Right kidney (tissue), 1 donor: ENCODE data around the gene DUSP28.
A peak's percentile ranks its signal among the peaks of the same experiment; 100 is the strongest.

ENCODE experiments used
- DNase-seq: peaks from one replicate; pipeline ENCODE4 v3.0.0-alpha.2; 2016

The DUSP28 gene

GRCh38 chr2:240573071-240573515 lies 12.9 kb downstream of the DUSP28 start:
- DNase-seq: no peak

GRCh38 chr2:240573516-240574385 lies 13.6 kb downstream of the DUSP28 start:
- DNase-seq: no peak

DNA sequence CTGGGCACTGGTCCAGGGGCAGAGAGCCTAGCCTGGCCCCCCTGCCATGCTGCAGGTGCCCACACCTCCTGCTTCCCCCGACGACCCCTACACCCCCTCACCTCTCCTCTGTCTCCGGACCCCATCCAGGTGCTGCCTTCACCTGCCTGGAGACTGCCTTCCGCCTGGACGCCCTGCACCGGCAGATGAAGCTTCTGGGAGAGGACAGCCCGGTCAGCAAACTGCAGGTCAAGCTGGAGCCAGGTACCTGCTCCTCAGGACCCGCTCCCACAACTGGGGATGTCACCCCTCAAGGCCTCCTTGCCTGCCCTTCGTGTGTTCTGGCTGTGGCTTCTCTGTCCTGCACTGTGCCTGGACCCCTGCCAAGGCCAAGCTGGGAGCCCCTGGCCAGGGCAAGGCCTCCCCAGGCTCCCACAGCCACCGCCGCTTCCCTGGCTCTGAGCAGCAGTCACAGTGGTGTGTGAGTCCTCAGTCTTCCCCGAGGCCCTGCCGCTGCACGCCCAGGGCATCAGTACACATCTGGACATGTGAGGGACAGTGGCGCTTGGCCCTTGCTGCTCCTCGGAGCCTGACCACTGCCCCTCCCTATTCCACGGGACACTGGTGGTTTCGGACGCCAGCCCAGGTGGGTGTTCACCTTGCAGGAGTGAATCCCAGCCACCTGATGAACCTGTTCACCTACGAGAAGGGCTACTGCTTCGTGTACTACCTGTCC lies 14.4 kb downstream of the DUSP28 start:
- no peak for DNase-seq

- no peak for DNase-seq
Measured at GRCh38 chr2:240575101-240575965, 15.2 kb downstream of the DUSP28 start.

GRCh38 chr2:240576036-240576435 lies 15.9 kb downstream of the DUSP28 start:
- no peak for DNase-seq

GRCh38 chr2:240576436-240577205 lies 16.5 kb downstream of the DUSP28 start:
- DNase-seq: no peak

- DNase-seq: no peak
Measured at GRCh38 chr2:240577281-240578109, 17.3 kb downstream of the DUSP28 start.

GRCh38 chr2:240578110-240578450 lies 17.9 kb downstream of the DUSP28 start:
- no peak for DNase-seq

DNA sequence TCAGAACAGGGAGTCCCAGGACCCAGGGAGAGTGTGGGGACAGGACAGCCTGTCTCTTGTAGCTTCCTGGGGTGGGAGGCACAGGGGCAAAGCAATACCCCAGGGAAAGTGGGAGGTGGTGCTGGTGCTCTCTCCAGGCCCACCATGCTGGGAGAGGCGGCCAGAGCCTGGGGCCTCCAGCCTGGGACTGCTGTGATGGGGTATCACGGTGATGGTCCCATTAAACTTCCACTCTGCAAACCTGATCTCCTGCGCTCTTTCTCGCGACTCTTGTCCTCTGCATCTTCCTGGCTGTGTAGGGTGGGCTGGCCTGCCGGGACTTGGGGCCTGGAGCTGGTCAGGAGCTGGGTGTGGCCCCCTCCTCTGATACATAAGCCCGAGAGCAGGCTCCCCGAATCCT lies 18.3 kb downstream of the DUSP28 start:
- DNase-seq: no peak

DNA sequence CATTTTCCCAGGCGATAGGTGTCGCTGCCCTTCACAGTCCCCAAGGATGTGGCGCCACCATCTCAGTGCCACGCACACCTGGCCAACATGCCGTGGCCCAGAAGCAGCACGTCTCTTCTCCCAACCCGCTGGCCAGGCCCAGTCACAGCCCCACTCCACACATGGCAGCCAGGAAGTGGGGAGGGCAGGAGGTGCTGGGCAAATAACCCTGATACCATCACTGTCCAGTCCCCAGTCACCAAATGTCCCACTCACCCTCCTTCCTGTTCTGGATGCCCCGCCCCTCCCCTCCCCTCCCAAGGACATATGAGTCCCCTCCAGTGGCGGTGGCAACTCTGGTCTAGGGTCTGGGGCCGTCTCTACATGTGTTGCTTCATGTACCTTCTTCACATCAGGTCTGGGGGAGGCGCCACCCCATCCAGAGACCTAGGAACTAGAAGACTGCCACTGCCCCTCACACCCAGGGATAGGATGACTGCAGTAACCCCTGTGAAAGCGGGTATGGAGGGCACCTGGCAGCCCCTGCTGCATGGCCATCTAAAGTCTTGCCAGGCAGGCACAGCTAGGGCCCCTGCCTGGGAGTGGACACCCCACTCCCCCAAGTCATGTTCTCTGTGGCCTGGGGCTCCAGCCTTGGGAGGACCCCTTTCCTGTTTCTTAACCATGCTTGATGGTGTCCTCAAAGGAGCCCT lies 19.1 kb downstream of the DUSP28 start:
- DNase-seq: no peak

DNA sequence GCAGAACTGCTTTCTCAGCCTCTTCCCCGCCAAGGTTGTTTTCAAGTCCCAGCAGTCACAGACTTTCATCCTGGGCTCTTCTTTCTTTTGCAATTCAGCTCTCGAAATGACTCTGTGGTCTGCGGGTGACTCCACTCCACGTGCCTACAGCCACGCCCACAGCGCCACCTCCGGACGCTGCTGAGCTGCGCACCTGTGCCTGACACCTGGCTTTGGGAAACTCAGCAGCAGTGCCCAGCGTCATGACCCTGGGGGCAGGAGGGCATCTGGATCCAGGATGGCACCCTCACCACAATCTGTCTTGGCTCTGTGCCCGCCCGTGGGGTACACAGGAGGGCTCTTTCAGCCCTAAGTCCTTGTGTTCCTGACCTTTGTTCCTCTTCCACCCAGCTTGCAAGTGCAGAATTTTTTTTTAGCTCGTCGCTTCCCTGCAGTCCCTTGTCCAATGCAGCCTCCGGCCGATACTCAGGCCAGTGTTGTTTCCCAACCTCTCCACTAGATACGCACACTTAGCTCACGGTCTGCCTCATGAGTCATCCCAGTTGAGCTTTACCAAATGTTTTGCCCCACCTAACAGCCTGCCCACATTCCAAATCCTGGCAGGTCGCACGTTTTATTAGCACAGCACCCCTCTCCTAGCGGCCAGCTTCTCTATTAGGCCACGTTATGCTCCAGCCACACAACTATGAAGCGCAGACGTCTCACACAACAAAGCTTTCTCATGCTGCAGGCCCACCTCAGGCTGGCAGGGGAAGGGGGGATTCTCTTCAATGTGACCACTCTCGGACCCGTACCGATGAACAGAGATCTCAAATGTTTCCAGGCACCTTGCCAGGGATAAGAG lies 19.8 kb downstream of the DUSP28 start:
- no peak for DNase-seq

GRCh38 chr2:240581811-240582210 lies 21.7 kb downstream of the DUSP28 start:
- no peak for DNase-seq

DNA sequence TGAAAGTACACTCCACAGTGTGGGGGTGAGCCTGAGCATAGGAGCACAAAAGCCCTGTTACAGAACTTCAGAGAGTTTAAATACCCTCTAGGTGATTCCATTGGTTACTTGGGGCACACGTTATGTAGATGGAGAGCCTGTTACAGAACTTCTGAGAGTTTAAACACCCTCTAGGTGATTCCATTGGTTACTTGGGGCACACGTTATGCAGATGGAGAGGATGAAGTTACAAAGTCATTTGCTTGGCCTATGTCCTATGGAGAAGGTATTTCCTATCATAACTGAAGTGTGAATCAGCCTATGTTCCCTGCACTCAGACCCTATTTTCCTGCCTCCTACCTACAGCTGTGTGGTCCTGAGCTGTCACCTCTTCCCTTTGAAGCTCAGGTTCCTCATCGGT lies 22.6 kb downstream of the DUSP28 start:
- no peak for DNase-seq

DNA sequence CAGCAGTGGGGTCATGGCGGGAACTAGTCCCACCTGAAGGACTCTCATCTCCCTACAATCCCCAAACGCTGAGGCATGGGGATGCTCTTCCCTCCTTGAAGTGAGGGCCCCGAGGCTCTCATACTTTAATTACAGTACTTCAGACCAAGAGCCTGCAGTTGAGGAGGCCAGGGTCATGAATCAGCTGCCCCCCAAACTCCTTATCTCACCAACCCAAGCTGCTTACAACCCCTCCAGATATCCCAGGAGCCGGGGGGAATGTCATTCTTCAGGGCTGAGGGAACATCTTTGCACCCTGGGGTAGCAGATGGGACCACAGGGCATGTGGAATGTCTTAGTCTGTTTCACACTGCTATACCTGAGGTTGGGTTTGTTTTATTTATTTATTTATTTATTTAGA lies 23.6 kb downstream of the DUSP28 start:
- no peak for DNase-seq

GRCh38 chr2:240584486-240585031 lies 24.4 kb downstream of the DUSP28 start:
- no peak for DNase-seq

- DNase-seq: no peak
Measured at GRCh38 chr2:240585101-240585500, 24.9 kb downstream of the DUSP28 start.

DNA sequence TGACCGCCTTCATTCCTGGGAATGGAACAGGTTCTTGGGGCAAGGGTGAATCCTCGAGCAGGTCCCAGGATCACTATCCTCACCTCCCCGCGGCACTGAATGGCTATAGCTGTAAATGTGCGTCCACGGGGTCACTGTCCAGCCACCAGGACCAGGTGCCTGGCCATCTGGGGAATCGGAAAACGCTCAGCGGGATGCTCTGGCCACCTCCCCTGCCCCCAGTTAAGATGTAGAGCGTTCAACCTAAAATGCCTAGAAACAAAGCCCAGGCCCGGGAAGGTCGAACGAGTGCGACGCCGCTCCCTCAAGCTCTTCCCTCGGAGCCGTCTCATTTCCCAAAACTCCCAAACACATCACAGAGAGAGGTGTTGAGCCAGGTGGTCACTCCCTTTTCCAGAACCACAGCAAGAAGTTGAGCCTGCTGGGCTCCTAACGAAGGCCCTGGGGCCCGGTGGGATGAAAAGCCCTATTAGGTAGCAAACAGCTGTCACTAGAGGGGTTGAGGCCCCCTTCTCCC lies 25.6 kb downstream of the DUSP28 start:
- DNase-seq: no peak

DNA sequence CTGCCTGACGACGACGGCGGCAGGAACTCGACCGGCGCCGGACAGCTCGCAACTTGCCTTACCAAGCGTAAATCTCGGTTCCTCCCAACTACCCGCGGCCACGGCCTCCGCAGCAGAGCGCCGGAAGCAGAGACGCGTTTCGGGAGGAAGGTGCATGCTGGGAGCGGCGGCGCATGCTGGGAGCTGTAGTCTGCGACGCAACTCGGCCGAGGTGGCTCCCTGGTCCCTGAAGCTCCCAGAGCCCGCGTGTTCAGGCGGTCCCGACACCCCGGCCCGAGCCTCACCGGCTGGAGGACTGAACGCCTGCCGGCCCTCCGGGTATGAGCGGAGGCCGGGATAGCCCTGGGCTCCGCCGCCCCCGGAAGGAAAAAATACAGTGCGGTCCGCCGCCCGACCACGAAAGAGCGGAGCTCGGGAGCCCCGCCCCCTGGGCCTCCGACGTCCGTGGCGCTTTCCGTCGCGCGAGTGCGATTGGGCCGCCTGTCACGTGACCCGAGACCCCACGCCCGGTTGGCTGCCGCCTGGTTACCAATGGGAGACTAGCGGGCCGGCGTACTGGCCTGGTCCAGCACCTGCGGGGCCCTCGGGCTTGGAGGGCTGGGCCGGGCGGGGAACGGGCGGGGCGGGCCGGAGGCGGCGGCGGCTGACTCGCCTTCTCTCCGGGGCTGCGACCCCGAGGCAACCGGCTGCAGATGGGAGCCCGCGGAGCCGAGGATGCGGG lies 26.2 kb downstream of the DUSP28 start, which contains the start of gene CAPN10:
TSS of gene CAPN10 (plus strand) at position 537 of the 721 bp plus-strand sequence. CDS start at position 715, 178 bp downstream.
- peak; percentile 100 for DNase-seq
